Uterus (tissue), 2 donors: ENCODE results near the gene GNG7.

ENCODE experiments used
- POLR2A ChIP-seq, 2 donors: fragments of 450-650 bp; IDR thresholded peaks; one replicate each; pipeline ENCODE4 v1.6.1; 2016; ENCODE audit warnings: antibody characterized with exemption in 2 of 2, mild to moderate bottlenecking in 1 of 2, moderate library complexity in 1 of 2
- TF ChIP-seq, protein P1 (sequence below), 4 experiments: fragments of 200-600 bp in 2 of 4; fragments of 450-650 bp in 2 of 4; sonication (generic) in 2 of 4; IDR thresholded peaks; one replicate each; pipeline ENCODE4 v1.5.1; 2016 to 2019; ENCODE audit warnings: antibody characterized with exemption in 4 of 4, mild to moderate bottlenecking in 2 of 4, moderate library complexity in 1 of 4

DNA sequence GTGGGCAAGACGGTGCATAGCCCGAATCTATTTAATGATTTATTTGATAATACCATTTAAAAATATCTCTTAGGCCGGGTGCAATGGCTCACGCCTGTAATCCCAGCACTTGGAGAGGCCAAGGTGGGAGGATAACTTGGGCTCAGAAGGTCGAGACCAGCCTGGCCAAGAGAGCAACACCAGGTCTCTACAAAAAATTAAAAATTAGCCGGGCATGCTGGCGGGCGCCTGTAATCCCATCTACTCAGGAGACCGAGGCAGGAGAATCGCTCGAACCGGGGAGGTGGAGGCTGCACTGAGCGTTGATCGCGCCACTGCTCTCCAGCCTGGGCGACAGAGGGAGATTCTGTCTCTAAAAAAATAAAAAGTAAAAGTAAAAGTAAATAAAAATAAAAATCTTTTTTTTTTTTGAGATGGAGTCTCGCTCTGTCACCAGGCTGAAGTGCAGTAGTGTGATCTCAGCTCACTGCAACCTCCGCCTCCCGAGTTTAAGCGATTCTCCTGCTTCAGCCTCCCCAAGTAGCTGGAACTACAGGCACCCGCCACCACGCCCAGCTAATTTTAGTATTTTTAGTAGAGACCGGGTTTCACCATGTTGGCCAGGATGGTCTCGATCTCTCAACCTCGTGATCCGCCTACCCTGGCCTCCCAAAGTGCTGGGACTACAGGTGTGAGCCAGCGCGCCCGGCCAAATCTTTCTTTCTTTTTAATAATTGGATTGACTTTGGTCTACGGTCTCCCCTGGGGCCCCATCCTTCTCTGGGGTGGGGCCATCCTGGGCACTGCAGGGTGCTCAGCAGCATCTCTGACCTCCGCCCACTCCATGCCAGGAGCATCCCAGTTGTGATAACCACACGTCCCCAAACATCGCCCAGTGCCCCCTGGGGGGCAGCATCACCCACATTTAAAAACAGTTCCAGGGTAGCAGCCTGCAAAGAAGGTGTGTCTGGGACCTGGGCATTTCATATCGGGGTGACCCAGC lies 90.7 kb downstream of the GNG7 start:
- TF ChIP-seq, protein P1, sequence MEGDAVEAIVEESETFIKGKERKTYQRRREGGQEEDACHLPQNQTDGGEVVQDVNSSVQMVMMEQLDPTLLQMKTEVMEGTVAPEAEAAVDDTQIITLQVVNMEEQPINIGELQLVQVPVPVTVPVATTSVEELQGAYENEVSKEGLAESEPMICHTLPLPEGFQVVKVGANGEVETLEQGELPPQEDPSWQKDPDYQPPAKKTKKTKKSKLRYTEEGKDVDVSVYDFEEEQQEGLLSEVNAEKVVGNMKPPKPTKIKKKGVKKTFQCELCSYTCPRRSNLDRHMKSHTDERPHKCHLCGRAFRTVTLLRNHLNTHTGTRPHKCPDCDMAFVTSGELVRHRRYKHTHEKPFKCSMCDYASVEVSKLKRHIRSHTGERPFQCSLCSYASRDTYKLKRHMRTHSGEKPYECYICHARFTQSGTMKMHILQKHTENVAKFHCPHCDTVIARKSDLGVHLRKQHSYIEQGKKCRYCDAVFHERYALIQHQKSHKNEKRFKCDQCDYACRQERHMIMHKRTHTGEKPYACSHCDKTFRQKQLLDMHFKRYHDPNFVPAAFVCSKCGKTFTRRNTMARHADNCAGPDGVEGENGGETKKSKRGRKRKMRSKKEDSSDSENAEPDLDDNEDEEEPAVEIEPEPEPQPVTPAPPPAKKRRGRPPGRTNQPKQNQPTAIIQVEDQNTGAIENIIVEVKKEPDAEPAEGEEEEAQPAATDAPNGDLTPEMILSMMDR (IDR thresholded peaks at IDR 0.05) = no peak
- no peak for TF ChIP-seq POLR2A (IDR thresholded peaks at IDR 0.05)
